Transverse colon (tissue), 4 donors: Measurements from ENCODE around the gene CYFIP1. TPM values are rescaled to one million over a fixed set of nuclear protein-coding genes. Genes with fewer than 3 reads are reported as not detected.
"Not testable (repeated sequence)": the region's sequence is repeated elsewhere in the genome, so short reads cannot be mapped to it uniquely, and the experiment has no call there.

Experiments
- DNase-seq: peaks from one replicate; pipeline ENCODE4 v3.0.0-alpha.2; 2019
- H3K27ac ChIP-seq, 4 donors: fragments of 200-600 bp; sonication (generic); 2 replicates each; pipeline ENCODE4 v1.5.1; 2016 to 2018; ENCODE audit warnings: inconsistent platforms in 4 of 4
- H3K27me3 ChIP-seq: fragments of 200-600 bp; sonication (generic); 2 replicates; pipeline ENCODE4 v1.5.1; 2017; ENCODE audit warnings: inconsistent platforms
- H3K36me3 ChIP-seq, 4 donors: fragments of 200-600 bp; sonication (generic); 2 replicates each; pipeline ENCODE4 v1.5.1; 2017 to 2019; ENCODE audit warnings: inconsistent platforms in 4 of 4
- H3K4me1 ChIP-seq, 4 donors: fragments of 200-600 bp; sonication (generic); 2 replicates each; pipeline ENCODE4 v1.5.1; 2017 to 2020; ENCODE audit warnings: inconsistent platforms in 4 of 4
- H3K4me3 ChIP-seq, 4 donors: fragments of 200-600 bp; sonication (generic); 1 replicate in 1 of 4; 2 replicates in 3 of 4; pipeline versions ENCODE4 v1.5.1 to v1.6.1; 2017 to 2019; ENCODE audit warnings: inconsistent platforms in 4 of 4
- H3K9me3 ChIP-seq, 2 donors: fragments of 200-600 bp; sonication (generic); 2 replicates each; pipeline ENCODE4 v1.5.1; 2017 to 2019; ENCODE audit warnings: inconsistent platforms in 2 of 2
- EP300 ChIP-seq: sonication (generic); formaldehyde crosslinking; IDR thresholded peaks from one replicate; pipeline ENCODE4 v1.6.1; 2017; ENCODE audit warnings: antibody characterized with exemption, low read depth
- POLR2A ChIP-seq: fragments of 450-650 bp; IDR thresholded peaks from one replicate; pipeline ENCODE4 v1.6.1; 2016; ENCODE audit warnings: antibody characterized with exemption, mild to moderate bottlenecking, moderate library complexity
- POLR2AphosphoS5 ChIP-seq, 3 donors: sonication (generic); formaldehyde crosslinking; IDR thresholded peaks; one replicate each; pipeline ENCODE4 v1.6.1; 2016; ENCODE audit warnings: antibody characterized with exemption in 3 of 3
- WGBS, 2 donors: methylation state at CpG; one replicate each; pipeline ENCODE4 v1.1.5; 2018; ENCODE audit warnings: low coverage in 1 of 2; 5-methylcytosine and 5-hydroxymethylcytosine counted together
- in situ Hi-C, 4 donors: fragments of 200-750 bp; cut with MboI; loops; one replicate each; pipeline versions ENCODE4 v1.15.0 to v1.15.1; 2017; ENCODE audit warnings: low sequenced_read_pairs in 3 of 4, low pct_ligation_motif_present in 1 of 4, low pct_unique_long_range_greater_than_20kb in 1 of 4
- intact Hi-C: fragments of 100-400 bp; cut with DNase I; formaldehyde crosslinking; loops from one replicate; pipeline ENCODE4 v1.15.1; 2023; ENCODE audit warnings: low total_unique reads
- total RNA-seq, 4 donors: library from RNA; depleted of rRNA; stranded (reverse); fragments of >200 nt; gene quantifications; one replicate each; pipeline ENCODE4 v1.1.0, GENCODE V29; 2016
- TF ChIP-seq, protein P1 (sequence below), 5 experiments: fragments of 200-600 bp in 3 of 5; fragments of 450-650 bp in 2 of 5; sonication (generic) in 3 of 5; IDR thresholded peaks; 1 replicate in 2 of 5; 2 replicates in 3 of 5; pipeline ENCODE4 v1.5.1; 2016 to 2017; ENCODE audit warnings: antibody characterized with exemption in 5 of 5, inconsistent platforms in 3 of 5, mild to moderate bottlenecking in 2 of 5, moderate library complexity in 1 of 5

Gene CYFIP1
- total RNA-seq, 4 donors from 2014 or later = 63.7 to 201 (median 171) TPM

DNA sequence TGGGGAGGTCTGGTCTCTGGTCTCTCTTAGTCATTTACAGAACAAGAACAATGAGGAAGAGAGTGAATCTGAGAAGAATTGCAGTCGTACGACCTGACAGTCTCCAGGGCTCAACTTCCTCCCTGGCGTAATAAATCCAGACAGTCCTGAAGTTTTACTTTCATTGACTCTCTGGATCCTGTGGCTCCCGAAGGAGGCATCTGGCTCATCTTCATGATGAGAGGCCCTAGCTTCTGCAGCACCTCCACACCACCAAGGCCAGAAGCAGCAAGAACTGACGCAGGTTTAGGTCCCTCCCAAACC, 11.8 kb upstream of the CYFIP1 start:
- Histone ChIP-seq H3K36me3 (peaks cover 0 to 17% (median 0%) of the 10 kb centered on the region in 4 donors), H3K9me3 (no peaks in the 10 kb centered on the region), H3K4me1 (no peaks in the 10 kb centered on the region), H3K27me3 (no peaks in the 10 kb centered on the region), H3K27ac (no peak overlapping the region), H3K4me3 (no peak overlapping the region)
- in situ Hi-C loops (no loop called here), intact Hi-C loops (no loop called here)
- 34% methylated on average over 5 of the region's 5 CpGs; no CpG with 5 or more reads in 1 of the 2 donors for WGBS, 2 donors
- TF ChIP-seq POLR2A = no peak
- no peak for TF ChIP-seq EP300
- TF ChIP-seq, protein P1, sequence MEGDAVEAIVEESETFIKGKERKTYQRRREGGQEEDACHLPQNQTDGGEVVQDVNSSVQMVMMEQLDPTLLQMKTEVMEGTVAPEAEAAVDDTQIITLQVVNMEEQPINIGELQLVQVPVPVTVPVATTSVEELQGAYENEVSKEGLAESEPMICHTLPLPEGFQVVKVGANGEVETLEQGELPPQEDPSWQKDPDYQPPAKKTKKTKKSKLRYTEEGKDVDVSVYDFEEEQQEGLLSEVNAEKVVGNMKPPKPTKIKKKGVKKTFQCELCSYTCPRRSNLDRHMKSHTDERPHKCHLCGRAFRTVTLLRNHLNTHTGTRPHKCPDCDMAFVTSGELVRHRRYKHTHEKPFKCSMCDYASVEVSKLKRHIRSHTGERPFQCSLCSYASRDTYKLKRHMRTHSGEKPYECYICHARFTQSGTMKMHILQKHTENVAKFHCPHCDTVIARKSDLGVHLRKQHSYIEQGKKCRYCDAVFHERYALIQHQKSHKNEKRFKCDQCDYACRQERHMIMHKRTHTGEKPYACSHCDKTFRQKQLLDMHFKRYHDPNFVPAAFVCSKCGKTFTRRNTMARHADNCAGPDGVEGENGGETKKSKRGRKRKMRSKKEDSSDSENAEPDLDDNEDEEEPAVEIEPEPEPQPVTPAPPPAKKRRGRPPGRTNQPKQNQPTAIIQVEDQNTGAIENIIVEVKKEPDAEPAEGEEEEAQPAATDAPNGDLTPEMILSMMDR (IDR thresholded peaks at IDR 0.05) = no peak
- no peak for TF ChIP-seq POLR2AphosphoS5 (IDR thresholded peaks at IDR 0.05)
- no peak for DNase-seq

- no peak for TF ChIP-seq POLR2A
- TF ChIP-seq POLR2AphosphoS5 (IDR thresholded peaks at IDR 0.05) = no peak
- no peak for TF ChIP-seq EP300
- TF ChIP-seq, protein P1 (IDR thresholded peaks at IDR 0.05) = no peak
- H3K36me3 ChIP-seq = peaks cover 0 to 10% (median 0%) of the 10 kb centered on the region in 4 donors
- in situ Hi-C loops (no loop called here), intact Hi-C loops (no loop called here)
- 83 to 86% methylated on average over 2 to 7 of the region's 7 CpGs for WGBS, 2 donors
- no peaks in the 10 kb centered on the region for H3K4me1 ChIP-seq
- no peaks in the 10 kb centered on the region for H3K27me3 ChIP-seq
- H3K4me3 ChIP-seq = no peak overlapping the region
- no peaks in the 10 kb centered on the region for H3K9me3 ChIP-seq
- no peak for DNase-seq
- H3K27ac ChIP-seq = no peak overlapping the region
These were observed 9.7 kb upstream of the CYFIP1 start for GRCh38 chr15:22989576-22990477.

GRCh38 chr15:22988811-22989210, 8.6 kb upstream of the CYFIP1 start:
- intact Hi-C loops (no loop called here), in situ Hi-C loops (no loop called here)
- no peaks in the 10 kb centered on the region for H3K4me1 ChIP-seq
- H3K9me3 ChIP-seq = no peaks in the 10 kb centered on the region
- no peak for DNase-seq
- H3K36me3 ChIP-seq = no peaks in the 10 kb centered on the region
- H3K4me3 ChIP-seq = no peak overlapping the region
- TF ChIP-seq EP300 = no peak
- no peak for TF ChIP-seq POLR2AphosphoS5 (IDR thresholded peaks at IDR 0.05)
- TF ChIP-seq POLR2A = no peak
- no peak overlapping the region for H3K27ac ChIP-seq
- H3K27me3 ChIP-seq = no peaks in the 10 kb centered on the region
- WGBS, 2 donors = 90 to 92% methylated on average over 4 to 7 of the region's 7 CpGs

DNA sequence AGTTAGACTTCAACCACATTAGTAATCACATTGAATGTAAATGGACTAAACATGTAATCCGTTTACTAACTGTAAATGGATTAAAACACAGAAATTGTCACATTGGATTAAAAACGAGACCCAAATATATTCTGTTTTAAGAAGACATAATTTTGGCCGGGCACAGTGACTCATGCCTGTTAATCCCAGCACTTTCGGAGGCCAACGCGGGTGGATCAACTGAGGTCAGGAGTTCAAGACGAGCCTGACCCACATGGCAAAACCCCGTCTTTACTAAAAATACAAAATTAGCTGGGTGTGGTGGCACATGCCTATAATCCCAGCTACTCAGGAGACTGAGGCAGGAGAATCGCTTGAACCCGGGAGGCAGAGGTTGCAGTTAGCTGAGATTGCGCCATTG, 1.8 kb upstream of the CYFIP1 start:
- H3K4me3 ChIP-seq, DNase-seq, H3K27me3 ChIP-seq, intact Hi-C loops, H3K36me3 ChIP-seq, H3K27ac ChIP-seq, in situ Hi-C loops, H3K9me3 ChIP-seq: not testable (repeated sequence)
- WGBS, 2 donors = 86 to 92% methylated on average over 5 to 11 of the region's 11 CpGs
- peaks cover 4 to 18% (median 8%) of the 10 kb centered on the region in 4 donors for H3K4me1 ChIP-seq

GRCh38 chr15:22981051-22981840, 1.1 kb upstream of the CYFIP1 start:
- H3K27ac ChIP-seq = peak overlapping the region; percentile 84 to 93 (median 88)
- intact Hi-C loops (no loop called here), in situ Hi-C loops (no loop called here)
- H3K9me3 ChIP-seq = no peaks in the 10 kb centered on the region
- H3K4me3 ChIP-seq = peak overlapping the region in 3 of 4 donors; percentile 76 to 87 (median 87)
- 40 to 68% methylated on average over 9 to 30 of the region's 30 CpGs for WGBS, 2 donors
- TF ChIP-seq POLR2AphosphoS5 (IDR thresholded peaks at IDR 0.05) = no peak
- TF ChIP-seq, protein P1 (IDR thresholded peaks at IDR 0.05) = no peak
- no peak for TF ChIP-seq EP300
- no peak for TF ChIP-seq POLR2A
- peaks cover 4 to 18% (median 8%) of the 10 kb centered on the region in 4 donors for H3K4me1 ChIP-seq
- DNase-seq = no peak
- H3K36me3 ChIP-seq = no peaks in the 10 kb centered on the region
- no peaks in the 10 kb centered on the region for H3K27me3 ChIP-seq
